IMR-90 (cell line): ENCODE results near the gene NPTX1. TPM values are rescaled to one million over a fixed set of nuclear protein-coding genes. Genes with fewer than 3 reads are reported as not detected.

Experiments used
- ATAC-seq: fragments of 200-7000 bp; cut with Tn5 transposase; 2 replicates; pipeline ENCODE4 v1.9.1; 2020; ENCODE audit warnings: low read depth, mild to moderate bottlenecking, moderate library complexity
- BruUV-seq: library from RNA; stranded (reverse); fragments of 400-500 nt; replicated peaks from 2 replicates; lab custom pipeline; 2021; lab: Mats Ljungman, UMichigan
- CTCF ChIA-PET: fragments of 300-600 bp; formaldehyde crosslinking; extraction: SDS; loops from one replicate; lab custom pipeline; 2021; ENCODE audit warnings: antibody characterized with exemption; lab: Yijun Ruan, JAX
- POLR2A ChIA-PET: fragments of 300-600 bp; sonication (Branson Sonifier 250); formaldehyde crosslinking; loops from one replicate; lab custom pipeline; 2022; ENCODE audit warnings: antibody characterized with exemption; ENCODE audit not compliant: unreplicated experiment; lab: Charles Lee
- DNase-seq: peaks from one replicate; pipeline ENCODE4 v3.0.0; 2013
- H2AFZ ChIP-seq: replicated peaks from 2 replicates; pipeline ENCODE3; 2013; ENCODE audit warnings: low read length, mild to moderate bottlenecking; ENCODE audit not compliant: poor library complexity
- H2AK5ac ChIP-seq: 2 replicates; pipeline ENCODE4 v1.6.1; 2013; ENCODE audit warnings: low read depth, low read length, inconsistent platforms
- H2AK9ac ChIP-seq: replicated peaks from 2 replicates; pipeline ENCODE3; 2013; ENCODE audit warnings: mild to moderate bottlenecking, low read depth, low read length, moderate library complexity; ENCODE audit not compliant: poor library complexity
- H2BK120ac ChIP-seq: 2 replicates; pipeline ENCODE4 v1.6.1; 2013; ENCODE audit warnings: low read depth, low read length, inconsistent platforms
- H2BK15ac ChIP-seq: 3 replicates; pipeline ENCODE4 v1.6.1; 2013; ENCODE audit warnings: low read depth, low read length, inconsistent platforms
- H2BK20ac ChIP-seq: 2 replicates; pipeline ENCODE4 v1.6.1; 2013; ENCODE audit warnings: low read depth, mild to moderate bottlenecking, inconsistent platforms, low read length, moderate library complexity
- H2BK5ac ChIP-seq: 2 replicates; pipeline ENCODE4 v1.6.1; 2013; ENCODE audit warnings: mild to moderate bottlenecking, low read depth, low read length, inconsistent platforms; ENCODE audit not compliant: poor library complexity, severe bottlenecking
- H3K14ac ChIP-seq: replicated peaks from 2 replicates; pipeline ENCODE4 v1.6.1; 2013; ENCODE audit warnings: low read depth, low read length, inconsistent platforms
- H3K18ac ChIP-seq: 2 replicates; pipeline ENCODE4 v1.6.1; 2013; ENCODE audit warnings: low read depth, low read length, control low read depth
- H3K23ac ChIP-seq: 2 replicates; pipeline ENCODE4 v1.6.1; 2013; ENCODE audit warnings: low read depth, low read length, inconsistent platforms
- H3K27ac ChIP-seq: 2 replicates; pipeline ENCODE4 v1.5.1; 2013; ENCODE audit warnings: mild to moderate bottlenecking, control low read depth, low read length; ENCODE audit not compliant: insufficient read depth
- H3K27me3 ChIP-seq: 2 replicates; pipeline ENCODE4 v1.6.1; 2013; ENCODE audit warnings: low read length; ENCODE audit not compliant: control insufficient read depth, insufficient read depth
- H3K36me3 ChIP-seq: 2 replicates; pipeline ENCODE4 v1.6.1; 2013; ENCODE audit warnings: low read length, mixed read lengths; ENCODE audit not compliant: control insufficient read depth, insufficient read depth
- H3K4ac ChIP-seq: 2 replicates; pipeline ENCODE4 v1.6.1; 2013; ENCODE audit warnings: low read depth, low read length, inconsistent platforms
- H3K4me1 ChIP-seq: 2 replicates; pipeline ENCODE4 v1.6.1; 2013; ENCODE audit warnings: low read length, mixed read lengths; ENCODE audit not compliant: control insufficient read depth, insufficient read depth
- H3K4me2 ChIP-seq: 2 replicates; pipeline ENCODE4 v1.6.1; 2013; ENCODE audit warnings: low read depth, mild to moderate bottlenecking, control low read depth, low read length, moderate library complexity
- H3K4me3 ChIP-seq: 2 replicates; pipeline ENCODE4 v1.5.1; 2013; ENCODE audit warnings: low read depth, mild to moderate bottlenecking, control low read depth, low read length, moderate library complexity; ENCODE audit not compliant: insufficient read depth
- H3K56ac ChIP-seq: 2 replicates; pipeline ENCODE4 v1.6.1; 2013; ENCODE audit warnings: low read length, inconsistent platforms; ENCODE audit not compliant: insufficient read depth; ENCODE audit errors: extremely low read depth
- H3K79me1 ChIP-seq, 2 experiments: 2 replicates each; pipeline ENCODE4 v1.6.1; 2013; ENCODE audit warnings: low read length in 2 of 2, inconsistent platforms in 1 of 2, low read depth in 1 of 2
- H3K9ac ChIP-seq: 2 replicates; pipeline ENCODE4 v1.6.1; 2013; ENCODE audit warnings: low read depth, low read length, control low read depth
- H3K9me1 ChIP-seq: 2 replicates; pipeline ENCODE4 v1.6.1; 2013; ENCODE audit warnings: low read length, inconsistent platforms; ENCODE audit not compliant: insufficient read depth
- H3K9me3 ChIP-seq: 2 replicates; pipeline ENCODE4 v1.6.1; 2013; ENCODE audit warnings: low read length; ENCODE audit not compliant: control insufficient read depth, insufficient read depth
- H4K20me1 ChIP-seq: 2 replicates; pipeline ENCODE4 v1.6.1; 2013; ENCODE audit warnings: low read length, inconsistent platforms; ENCODE audit not compliant: insufficient read depth
- H4K5ac ChIP-seq: 2 replicates; pipeline ENCODE4 v1.6.1; 2013; ENCODE audit warnings: mild to moderate bottlenecking, low read depth, low read length, control low read depth
- H4K8ac ChIP-seq, 2 experiments: 2 replicates each; pipeline ENCODE4 v1.6.1; 2013; ENCODE audit warnings: low read depth in 2 of 2, low read length in 2 of 2, control low read depth in 1 of 2, inconsistent platforms in 1 of 2
- H4K91ac ChIP-seq: 2 replicates; pipeline ENCODE4 v1.6.1; 2013; ENCODE audit warnings: low read depth, low read length, inconsistent platforms; ENCODE audit not compliant: insufficient read depth
- CTCF ChIP-seq: conservative IDR thresholded peaks from 2 replicates; pipeline ENCODE4 v1.5.1; 2012; ENCODE audit warnings: mild to moderate bottlenecking, low read depth, low read length, improper control_type of control experiment
- MAZ ChIP-seq: IDR thresholded peaks from 2 replicates; pipeline ENCODE4 v1.6.1; 2012; ENCODE audit warnings: low read depth, mild to moderate bottlenecking, low read length, improper control_type of control experiment, moderate library complexity, borderline replicate concordance
- WGBS, 2 experiments: methylation state at CpG; one replicate each; pipeline versions ENCODE4 v1.1.5 to v1.1.7; 2013; ENCODE audit warnings: missing lambda C conversion rate in 2 of 2; ENCODE audit not compliant: insufficient read length in 1 of 2; ENCODE audit errors: extremely low coverage in 2 of 2; 5-methylcytosine and 5-hydroxymethylcytosine counted together
- dilution Hi-C: fragments of 300-500 bp; cut with HindIII; formaldehyde crosslinking; loops from one replicate; pipeline ENCODE4 v1.14.3; 2018; ENCODE audit warnings: low sequenced_read_pairs; ENCODE audit not compliant: unreplicated experiment
- in situ Hi-C: fragments of 300-500 bp; cut with MboI; formaldehyde crosslinking; loops from 3 replicates; pipeline ENCODE4 v1.14.3; 2019; ENCODE audit warnings: low sequenced_read_pairs, inconsistent platforms, mixed read lengths
- intact Hi-C: fragments of 100-400 bp; cut with micrococcal nuclease; formaldehyde crosslinking; loops from 2 replicates; pipeline ENCODE4 v1.10.0; 2022
- polyA plus RNA-seq, 3 experiments: library from polyadenylated mRNA; depleted of rRNA; stranded (reverse); fragments of >200 nt; gene quantifications; 2 replicates each; pipeline ENCODE4 v1.2.3, GENCODE V29; 2012; ENCODE audit warnings: low replicate concordance in 1 of 3
- total RNA-seq: library from RNA; depleted of rRNA; stranded (reverse); fragments of >200 nt; gene quantifications from 2 replicates; pipeline ENCODE4 v1.2.3, GENCODE V29; 2012
- TF ChIP-seq, protein P1 (sequence below): fragments of 150-350 bp; IDR thresholded peaks from 2 replicates; pipeline ENCODE4 v1.6.1; 2016; ENCODE audit warnings: low read depth, mild to moderate bottlenecking, low read length, moderate library complexity, borderline replicate concordance

The NPTX1 gene
- total and polyA plus RNA-seq, 2 of the 4 experiments (the other 2 are of a cell fraction), result 20.8 to 39.5 TPM

DNA sequence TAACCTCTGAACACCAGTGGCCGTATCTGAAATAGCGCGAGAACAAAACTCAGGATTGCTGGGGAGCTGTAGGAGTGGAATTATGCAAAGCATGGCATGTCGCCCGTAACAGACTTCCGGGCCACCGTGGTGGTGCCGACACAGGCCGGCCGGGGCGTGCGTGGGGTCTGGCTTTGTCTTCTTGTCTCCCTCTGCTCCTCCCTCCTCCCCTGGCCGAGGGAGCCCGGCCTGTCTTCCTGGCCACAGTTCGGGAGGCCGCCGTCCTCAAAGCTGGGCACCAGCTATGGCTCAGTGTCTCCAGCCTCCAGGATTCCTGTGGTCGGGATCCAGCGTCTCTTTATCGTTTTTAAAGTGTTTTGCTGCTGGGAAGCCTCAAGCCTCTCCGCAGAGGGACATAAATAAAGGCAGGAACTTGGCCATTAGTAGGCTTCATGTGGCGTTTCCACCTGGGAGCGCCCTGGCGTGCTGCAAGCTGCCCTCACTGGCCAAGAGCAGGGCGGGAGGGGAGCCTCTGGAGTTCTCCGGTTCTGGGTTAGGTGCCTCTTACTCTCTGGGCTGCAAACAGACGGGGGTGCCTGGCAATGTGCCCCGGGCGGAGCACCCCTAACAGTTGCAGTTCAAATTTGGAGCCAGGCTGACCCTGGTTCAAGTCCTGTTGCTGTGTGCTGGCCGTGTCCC, 22.0 kb upstream of the NPTX1 start:
- H3K9ac ChIP-seq, result no peak overlapping the region

More for the DNA sequence above, 22.0 kb upstream of the NPTX1 start:
- Histone ChIP-seq H4K20me1 (no peaks in the 10 kb centered on the region), H3K27me3 (peaks cover 5% of the 10 kb centered on the region; the same call in 1 of the 2 replicates), H3K4me1 (peaks cover 13% of the 10 kb centered on the region), H2AK5ac (0 out of 2 replicates have a peak overlapping the region, but pooled peaks have one; percentile 75), H3K36me3 (no peaks in the 10 kb centered on the region), H2AFZ (peak overlapping the region; percentile 85), H2BK5ac (no peak overlapping the region), H4K8ac (peak overlapping the region; percentile 38 to 61; a peak in 3 of 4 replicates), H3K4me2 (no peak overlapping the region), H2AK9ac (peak overlapping the region; percentile 56), H4K91ac (no peak overlapping the region; the same call in 1 of the 2 replicates), H3K79me1 (no peaks in the 10 kb centered on the region), H3K9me1 (no peaks in the 10 kb centered on the region), H2BK20ac (no peak overlapping the region), H4K5ac (no peak overlapping the region), H2BK15ac (no peak overlapping the region; the same call in 2 of the 3 replicates), H3K23ac (no peak overlapping the region), H3K56ac (no peak overlapping the region), H3K4me3 (no peak overlapping the region), H3K14ac (peak overlapping the region; percentile 45; the same call in 1 of the 2 replicates), H3K27ac (no peak overlapping the region), H3K4ac (peak overlapping the region; percentile 70; the same call in 1 of the 2 replicates), H3K18ac (no peak overlapping the region), H2BK120ac (peak overlapping the region; percentile 19; the same call in 1 of the 2 replicates), H3K9me3 (no peaks in the 10 kb centered on the region)
- in situ Hi-C loops (no loop called here), dilution Hi-C loops (no loop called here), intact Hi-C loops (no loop called here)
- TF ChIP-seq CTCF (no peak), MAZ (no peak)
- TF ChIP-seq, protein P1, sequence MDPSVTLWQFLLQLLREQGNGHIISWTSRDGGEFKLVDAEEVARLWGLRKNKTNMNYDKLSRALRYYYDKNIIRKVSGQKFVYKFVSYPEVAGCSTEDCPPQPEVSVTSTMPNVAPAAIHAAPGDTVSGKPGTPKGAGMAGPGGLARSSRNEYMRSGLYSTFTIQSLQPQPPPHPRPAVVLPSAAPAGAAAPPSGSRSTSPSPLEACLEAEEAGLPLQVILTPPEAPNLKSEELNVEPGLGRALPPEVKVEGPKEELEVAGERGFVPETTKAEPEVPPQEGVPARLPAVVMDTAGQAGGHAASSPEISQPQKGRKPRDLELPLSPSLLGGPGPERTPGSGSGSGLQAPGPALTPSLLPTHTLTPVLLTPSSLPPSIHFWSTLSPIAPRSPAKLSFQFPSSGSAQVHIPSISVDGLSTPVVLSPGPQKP, result no peak
- 70% methylated on average over 9 of the region's 30 CpGs; no CpG with 5 or more reads in 1 of the 2 experiments for WGBS, 2 experiments
- ChIA-PET POLR2A (no interaction called here), CTCF (no interaction called here)
- ATAC-seq (no peak), DNase-seq (peak; percentile 47)
- no TSS peak for BruUV-seq
